Esophagus muscularis mucosa (tissue), 4 donors: ENCODE measurements around the gene RAE1. TPM values are rescaled to one million over a fixed set of nuclear protein-coding genes. Genes with fewer than 3 reads are reported as not detected.

ENCODE experiments used
- DNase-seq: peaks from one replicate; pipeline ENCODE4 v3.0.0-alpha.2; 2017; ENCODE audit errors: extremely low spot score
- H3K27ac ChIP-seq, 4 donors: fragments of 200-600 bp; sonication (generic); replicated peaks in 1 of 4; 1 replicate in 3 of 4; 2 replicates in 1 of 4; pipeline ENCODE4 v1.5.1; 2016 to 2019; ENCODE audit warnings: mild to moderate bottlenecking in 1 of 4
- H3K27me3 ChIP-seq, 4 donors: fragments of 200-600 bp; sonication (generic); one replicate each; pipeline versions ENCODE4 v1.5.1 to v1.6.0; 2016 to 2019
- H3K36me3 ChIP-seq, 4 donors: fragments of 200-600 bp; sonication (generic); one replicate each; pipeline ENCODE4 v1.5.1; 2016 to 2019
- H3K4me1 ChIP-seq, 4 donors: fragments of 200-600 bp; sonication (generic); one replicate each; pipeline ENCODE4 v1.5.1; 2016 to 2019
- H3K4me3 ChIP-seq, 4 donors: fragments of 200-600 bp; sonication (generic); 1 replicate in 2 of 4; 2 replicates in 2 of 4; pipeline ENCODE4 v1.5.1; 2016 to 2019; ENCODE audit warnings: mild to moderate bottlenecking in 4 of 4, moderate library complexity in 1 of 4
- H3K9me3 ChIP-seq, 4 donors: fragments of 200-600 bp; sonication (generic); 1 replicate in 3 of 4; 2 replicates in 1 of 4; pipeline ENCODE4 v1.5.1; 2016 to 2019
- CTCF ChIP-seq, 3 experiments: fragments of 200-600 bp in 2 of 3; fragments of 450-650 bp in 1 of 3; sonication (generic) in 2 of 3; IDR thresholded peaks; one replicate each; pipeline ENCODE4 v1.5.1; 2017 to 2019; ENCODE audit warnings: antibody characterized with exemption in 3 of 3, mild to moderate bottlenecking in 2 of 3, moderate library complexity in 1 of 3
- EP300 ChIP-seq: sonication (generic); formaldehyde crosslinking; IDR thresholded peaks from one replicate; pipeline ENCODE4 v1.6.1; 2017; ENCODE audit warnings: antibody characterized with exemption
- POLR2A ChIP-seq: fragments of 450-650 bp; IDR thresholded peaks from one replicate; pipeline ENCODE4 v1.6.1; 2017; ENCODE audit warnings: antibody characterized with exemption, moderate library complexity, mild to moderate bottlenecking, low read depth
- POLR2AphosphoS5 ChIP-seq, 2 donors: sonication (generic); formaldehyde crosslinking; IDR thresholded peaks; one replicate each; pipeline ENCODE4 v1.6.1; 2017; ENCODE audit warnings: antibody characterized with exemption in 2 of 2
- WGBS: methylation state at CpG from one replicate; pipeline ENCODE4 v1.1.5; 2018; 5-methylcytosine and 5-hydroxymethylcytosine counted together
- intact Hi-C: fragments of 100-400 bp; cut with DNase I; formaldehyde crosslinking; loops from one replicate; pipeline ENCODE4 v1.15.1; 2023
- total RNA-seq, 4 donors: library from RNA; depleted of rRNA; stranded (reverse); fragments of >200 nt; gene quantifications; one replicate each; pipeline versions ENCODE4 v1.1.0 to v1.2.1, GENCODE V29; 2016

The RAE1 gene
- total RNA-seq, 4 donors from 2014 or later, result 15.0 to 24.1 (median 21.5) TPM

DNA sequence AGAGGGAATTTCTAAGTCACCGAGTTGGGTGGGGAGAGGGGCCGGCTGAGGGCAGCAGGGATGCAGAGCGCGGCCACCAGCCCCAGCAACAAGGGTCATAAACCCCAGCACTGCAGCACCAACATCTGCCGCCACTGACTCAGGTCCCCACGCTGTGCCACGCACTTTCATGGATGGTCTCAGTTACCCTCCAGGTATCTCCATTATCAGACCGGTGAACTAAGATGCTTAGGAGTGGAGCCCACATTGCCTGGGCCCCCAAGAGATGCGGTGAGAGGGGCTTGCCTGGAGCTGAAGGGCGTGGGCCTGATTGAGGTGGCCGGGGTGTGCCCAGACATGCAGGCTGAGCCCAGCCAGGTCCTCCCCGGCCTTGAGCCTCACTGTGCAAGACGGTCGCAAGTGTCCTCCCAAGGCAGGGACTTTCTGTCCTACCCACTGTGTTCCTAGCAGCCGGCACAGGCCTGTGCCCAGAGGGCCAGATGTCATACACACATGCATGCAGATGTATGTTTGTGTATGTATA, 59.4 kb downstream of the RAE1 start:
- peaks cover 22 to 46% (median 42%) of the 10 kb centered on the region in 4 donors for H3K36me3 ChIP-seq
- intact Hi-C loops, result no loop called here
- H3K27ac ChIP-seq, result peak overlapping the region; percentile 93 to 95 (median 94)
- H3K4me1 ChIP-seq, result peaks cover 32 to 78% (median 76%) of the 10 kb centered on the region in 4 donors
- DNase-seq, result no peak
- no peaks in the 10 kb centered on the region for H3K9me3 ChIP-seq
- no peaks in the 10 kb centered on the region for H3K27me3 ChIP-seq
- 80% methylated on average over 3 of the region's 15 CpGs for WGBS
- H3K4me3 ChIP-seq, result no peak overlapping the region
- TF ChIP-seq EP300 (no peak), CTCF (IDR thresholded peaks at IDR 0.05) (no peak), POLR2AphosphoS5 (IDR thresholded peaks at IDR 0.05) (no peak), POLR2A (no peak)

GRCh38 chr20:57410924-57411323, 59.9 kb downstream of the RAE1 start:
- Histone ChIP-seq H3K36me3 (peaks cover 22 to 41% (median 37%) of the 10 kb centered on the region in 4 donors), H3K27ac (peak overlapping the region; percentile 93 to 95 (median 94)), H3K27me3 (no peaks in the 10 kb centered on the region), H3K4me3 (no peak overlapping the region), H3K4me1 (peaks cover 29 to 77% (median 74%) of the 10 kb centered on the region in 4 donors), H3K9me3 (no peaks in the 10 kb centered on the region)
- DNase-seq, result no peak
- TF ChIP-seq POLR2AphosphoS5 (IDR thresholded peaks at IDR 0.05), result no peak
- no peak for TF ChIP-seq EP300
- no peak for TF ChIP-seq CTCF (IDR thresholded peaks at IDR 0.05)
- no peak for TF ChIP-seq POLR2A
- WGBS, result 70% methylated on average over 5 of the region's 5 CpGs
- intact Hi-C loops, result no loop called here

- no peak overlapping the region for H3K4me3 ChIP-seq
- no peak for DNase-seq
- peak overlapping the region; percentile 20 to 93 (median 54) for H3K27ac ChIP-seq
- H3K9me3 ChIP-seq, result no peaks in the 10 kb centered on the region
- no peaks in the 10 kb centered on the region for H3K27me3 ChIP-seq
- TF ChIP-seq EP300 (no peak), POLR2A (no peak), POLR2AphosphoS5 (IDR thresholded peaks at IDR 0.05) (no peak), CTCF (IDR thresholded peaks at IDR 0.05) (no peak)
- H3K36me3 ChIP-seq, result peaks cover 15 to 34% (median 30%) of the 10 kb centered on the region in 4 donors
- H3K4me1 ChIP-seq, result peaks cover 22 to 70% (median 67%) of the 10 kb centered on the region in 4 donors
- intact Hi-C loops, result no loop called here
- 71% methylated on average over 18 of the region's 31 CpGs for WGBS
Observed at GRCh38 chr20:57411406-57412283, 60.6 kb downstream of the RAE1 start.

- peak overlapping the region; percentile 20 to 93 (median 54) for H3K27ac ChIP-seq
- WGBS, result 95% methylated on average over 4 of the region's 8 CpGs
- intact Hi-C loops, result no loop called here
- no peak for DNase-seq
- TF ChIP-seq POLR2AphosphoS5 (IDR thresholded peaks at IDR 0.05), result no peak
- no peak for TF ChIP-seq POLR2A
- TF ChIP-seq CTCF (IDR thresholded peaks at IDR 0.05), result no peak
- TF ChIP-seq EP300, result no peak
- peaks cover 10 to 26% (median 26%) of the 10 kb centered on the region in 4 donors for H3K36me3 ChIP-seq
- H3K9me3 ChIP-seq, result no peaks in the 10 kb centered on the region
- no peaks in the 10 kb centered on the region for H3K27me3 ChIP-seq
- peaks cover 17 to 62% (median 59%) of the 10 kb centered on the region in 4 donors for H3K4me1 ChIP-seq
- H3K4me3 ChIP-seq, result no peak overlapping the region
Observed at GRCh38 chr20:57412347-57413029, 61.4 kb downstream of the RAE1 start.
